Activated T-cell treated with anti-CD3 and anti-CD28 coated beads, Interleukin-2, amount 50 U/mL, for 4 hours (primary cell): Measurements from ENCODE around the gene ZBTB18. TPM values are rescaled to one million over a fixed set of nuclear protein-coding genes. Genes with fewer than 3 reads are reported as not detected.
"Not testable (repeated sequence)": the region's sequence is repeated elsewhere in the genome, so short reads cannot be mapped to it uniquely, and the experiment has no call there.

Source experiments
- ATAC-seq, 2 donors: fragments of 200-7000 bp; cut with Tn5 transposase; one replicate each; pipeline ENCODE4 v1.10.0; 2021
- DNase-seq: peaks from one replicate; pipeline ENCODE4 v3.0.0-alpha.2; 2020
- H3K27me3 Mint-ChIP-seq: one replicate; pipeline ENCODE4 v1.8.0; 2021; ENCODE audit warnings: low read depth, mixed read lengths
- H3K36me3 Mint-ChIP-seq: one replicate; pipeline ENCODE4 v1.8.0; 2022; ENCODE audit warnings: mixed read lengths; ENCODE audit not compliant: insufficient read depth
- H3K4me1 Mint-ChIP-seq: one replicate; pipeline ENCODE4 v1.8.0; 2021; ENCODE audit warnings: low read depth, mixed read lengths
- H3K4me3 Mint-ChIP-seq: one replicate; pipeline ENCODE4 v1.8.0; 2021; ENCODE audit warnings: mild to moderate bottlenecking, moderate library complexity, mixed read lengths
- H3K9me3 Mint-ChIP-seq: one replicate; pipeline ENCODE4 v1.8.0; 2021; ENCODE audit warnings: mixed read lengths
- total RNA-seq, 3 donors: library from RNA; stranded (reverse); gene quantifications; one replicate each; pipeline ENCODE4 v1.2.1, GENCODE V29; 2021

The ZBTB18 gene
- total RNA-seq: 1 to 10 TPM; 4.9 to 6.5 (median 5.2) TPM

DNA sequence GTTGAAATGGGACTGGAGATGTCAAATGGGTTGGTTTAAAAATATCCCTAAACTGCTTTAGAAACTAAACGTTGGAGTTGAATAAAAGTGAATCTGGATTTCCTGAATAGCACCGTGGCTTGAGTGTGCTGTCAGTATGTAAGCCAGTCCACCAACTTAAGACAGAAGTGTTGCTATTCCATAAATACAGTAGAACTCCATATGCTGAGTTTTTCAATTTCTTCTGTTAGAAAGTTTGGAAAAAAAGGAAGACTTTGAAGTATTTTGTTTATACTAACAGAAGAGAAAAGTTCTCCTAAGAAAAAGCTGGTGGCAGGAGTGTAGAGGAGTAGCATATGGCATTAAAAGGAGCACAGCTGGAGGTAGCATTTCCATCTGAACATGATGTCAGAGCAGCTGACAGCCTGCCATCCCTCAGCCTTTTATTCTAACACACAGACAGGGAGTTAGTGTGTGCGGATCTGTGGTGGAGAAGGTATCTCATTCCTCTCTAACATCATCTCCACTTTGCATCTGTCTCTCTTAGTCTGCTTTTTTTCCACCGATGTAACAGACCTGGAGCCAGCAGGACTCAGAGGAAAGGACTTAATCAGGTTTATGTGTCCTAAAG lies at the start of gene ZBTB18:
TSS of gene ZBTB18 (plus strand) at position 449 of the 610 bp plus-strand sequence. CDS start at position 598, 149 bp downstream.
- peak within 1 kb of the TSS; percentile 89 for H3K4me3 Mint-ChIP-seq
- no peak for ATAC-seq
- H3K4me1 Mint-ChIP-seq: peaks cover 35% of the 10 kb centered on the region
- no peaks in the 10 kb centered on the region for H3K9me3 Mint-ChIP-seq
- no peaks in the 10 kb centered on the region for H3K27me3 Mint-ChIP-seq
- H3K36me3 Mint-ChIP-seq: peaks cover 2% of the 10 kb centered on the region
- DNase-seq: no peak

DNA sequence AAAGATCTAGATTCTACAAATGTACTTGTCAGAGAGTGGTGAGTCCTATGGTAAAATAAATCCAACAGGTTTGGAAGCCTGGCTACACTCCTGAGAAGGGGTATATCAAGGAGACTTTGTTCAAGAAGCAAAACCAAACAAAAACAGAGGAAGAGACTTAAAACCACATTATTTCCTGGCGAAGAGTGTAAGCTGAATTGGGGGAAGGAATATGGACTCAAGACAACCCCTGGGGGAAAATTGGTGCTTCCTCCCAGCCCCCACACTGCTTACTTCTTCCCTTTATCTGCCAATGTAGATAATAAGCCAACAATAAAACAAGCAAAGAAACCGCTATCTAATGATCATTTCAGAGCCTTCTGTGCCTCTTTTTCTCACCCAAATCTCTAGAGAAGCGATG lies 48.4 kb upstream of the ZBTB18 start:
- Mint-ChIP-seq H3K36me3 (no peaks in the 10 kb centered on the region), H3K4me1 (peaks cover 19% of the 10 kb centered on the region), H3K9me3 (no peaks in the 10 kb centered on the region), H3K4me3 (no peak overlapping the region), H3K27me3 (peaks cover 4% of the 10 kb centered on the region)
- ATAC-seq (no peak), DNase-seq (no peak)

DNA sequence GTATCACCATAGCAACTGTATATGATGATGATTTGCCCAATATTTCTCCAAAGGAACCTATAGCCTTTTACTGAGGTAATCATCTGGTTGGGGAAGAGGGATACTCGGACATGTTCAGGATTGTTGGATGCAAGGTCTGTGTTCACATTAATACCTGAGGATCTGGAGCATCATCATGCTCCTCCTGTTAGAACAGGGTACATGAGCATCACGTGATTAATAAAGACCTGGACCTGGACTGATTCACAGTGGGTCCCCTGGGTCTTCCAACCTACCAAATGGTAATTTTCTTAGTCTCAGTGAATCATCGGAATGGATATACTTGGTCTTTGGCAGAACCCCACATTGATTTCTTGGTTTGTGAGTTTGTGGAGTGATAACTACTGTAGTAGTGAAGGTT lies 45.6 kb upstream of the ZBTB18 start:
- H3K4me1 Mint-ChIP-seq: peaks cover 19% of the 10 kb centered on the region
- ATAC-seq: no peak

DNA sequence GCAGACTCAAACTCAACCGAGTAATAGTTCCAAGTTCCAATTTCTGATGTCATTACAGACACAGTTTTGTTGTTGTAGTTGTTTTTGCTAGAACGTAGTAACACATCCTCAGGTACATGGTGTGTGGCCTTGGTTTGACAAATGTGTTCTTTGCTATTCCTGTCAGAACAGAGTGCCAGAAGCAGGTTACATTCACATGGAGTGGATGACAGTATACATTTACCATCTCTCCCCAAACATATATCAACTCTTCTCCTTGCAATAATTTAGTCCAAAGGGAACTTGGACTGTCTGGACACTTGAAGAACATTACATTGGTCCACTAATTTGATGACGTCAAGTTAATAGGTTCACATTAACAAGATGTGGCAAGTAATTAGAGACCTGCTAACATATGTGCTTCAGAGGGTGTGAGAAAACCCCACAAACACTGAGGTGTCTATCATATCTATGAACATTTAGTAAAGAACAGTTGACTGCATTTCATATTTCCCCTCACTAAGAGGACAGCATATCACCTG lies 44.6 kb upstream of the ZBTB18 start:
- no peak for ATAC-seq
- H3K36me3 Mint-ChIP-seq: no peaks in the 10 kb centered on the region
- H3K27me3 Mint-ChIP-seq: peaks cover 2% of the 10 kb centered on the region
- peaks cover 19% of the 10 kb centered on the region for H3K4me1 Mint-ChIP-seq
- no peak overlapping the region for H3K4me3 Mint-ChIP-seq
- no peaks in the 10 kb centered on the region for H3K9me3 Mint-ChIP-seq
- DNase-seq: no peak

More for the DNA sequence above, 45.6 kb upstream of the ZBTB18 start:
- no peak for DNase-seq
- no peaks in the 10 kb centered on the region for H3K36me3 Mint-ChIP-seq
- H3K9me3 Mint-ChIP-seq: no peaks in the 10 kb centered on the region
- peaks cover 2% of the 10 kb centered on the region for H3K27me3 Mint-ChIP-seq
- no peak overlapping the region for H3K4me3 Mint-ChIP-seq

DNA sequence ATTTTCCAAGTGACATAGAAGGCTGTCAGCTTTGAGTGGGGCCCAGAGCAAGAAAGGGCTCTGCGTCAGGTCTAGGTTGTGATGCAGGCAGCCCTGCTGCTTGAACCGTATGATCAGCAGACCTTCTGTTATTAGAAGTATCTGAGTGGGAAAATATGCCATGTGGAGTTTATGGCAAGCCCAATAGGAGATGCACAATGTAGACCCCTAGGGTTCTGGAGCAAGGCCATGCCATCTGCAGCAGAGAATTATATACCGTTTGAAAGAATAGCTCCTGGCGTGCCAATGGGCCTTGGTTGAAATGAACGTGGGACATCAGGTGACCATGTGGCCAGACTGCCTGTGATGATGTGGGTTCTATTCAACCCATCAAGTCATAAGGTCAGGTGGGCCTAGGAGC lies 44.1 kb upstream of the ZBTB18 start:
- no peak for ATAC-seq
- H3K4me3 Mint-ChIP-seq: no peak overlapping the region
- peaks cover 15% of the 10 kb centered on the region for H3K4me1 Mint-ChIP-seq
- peaks cover 2% of the 10 kb centered on the region for H3K27me3 Mint-ChIP-seq
- no peaks in the 10 kb centered on the region for H3K9me3 Mint-ChIP-seq
- DNase-seq: no peak
- H3K36me3 Mint-ChIP-seq: no peaks in the 10 kb centered on the region

DNA sequence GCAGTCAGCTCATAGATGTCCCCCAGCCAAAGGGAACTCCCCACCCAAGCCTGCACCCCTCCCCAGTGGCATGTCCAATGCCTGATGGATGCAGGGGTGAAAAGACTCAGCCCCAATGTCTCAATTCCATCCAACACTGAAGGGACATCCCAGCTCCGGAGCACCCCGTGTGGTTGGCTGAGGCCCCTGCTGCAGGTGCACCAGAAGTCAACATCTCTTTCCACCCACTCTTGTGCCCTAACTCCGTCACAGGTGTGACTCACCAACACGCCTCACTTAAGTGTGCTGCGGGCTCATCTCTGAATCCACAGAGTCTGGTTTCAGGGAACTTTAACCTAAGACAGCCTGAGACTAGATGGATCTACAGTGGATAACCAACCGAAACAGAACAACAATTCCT lies 40.9 kb upstream of the ZBTB18 start:
- Mint-ChIP-seq H3K36me3 (no peaks in the 10 kb centered on the region), H3K4me1 (no peaks in the 10 kb centered on the region), H3K4me3 (no peak overlapping the region), H3K27me3 (peaks cover 5% of the 10 kb centered on the region), H3K9me3 (no peaks in the 10 kb centered on the region)
- ATAC-seq: peak; percentile 94 to 95
- DNase-seq: peak; percentile 38

DNA sequence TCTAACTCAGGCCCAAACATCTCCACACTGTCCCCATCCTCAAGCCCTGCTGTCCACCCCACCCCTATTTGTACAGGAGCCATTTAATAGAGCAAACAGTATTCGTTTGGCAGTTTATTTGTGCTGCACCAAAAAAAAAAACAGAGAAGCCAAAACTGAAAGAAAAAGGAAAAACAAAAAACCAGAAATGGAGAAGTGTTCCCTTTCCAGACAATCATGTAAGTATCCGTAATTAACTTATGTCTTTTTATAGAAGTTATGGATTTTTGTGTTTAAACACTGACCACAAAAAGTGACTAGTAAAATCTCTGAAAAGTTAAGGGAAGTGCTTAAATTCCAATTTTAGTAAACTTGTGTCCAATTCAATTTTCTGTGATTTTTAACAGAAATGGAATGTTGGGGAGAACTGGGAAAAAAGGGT lies 40.4 kb upstream of the ZBTB18 start:
- Mint-ChIP-seq H3K27me3 (peaks cover 5% of the 10 kb centered on the region), H3K9me3 (no peaks in the 10 kb centered on the region), H3K36me3 (no peaks in the 10 kb centered on the region), H3K4me3 (no peak overlapping the region), H3K4me1 (no peaks in the 10 kb centered on the region)
- ATAC-seq (no peak), DNase-seq (no peak)

DNA sequence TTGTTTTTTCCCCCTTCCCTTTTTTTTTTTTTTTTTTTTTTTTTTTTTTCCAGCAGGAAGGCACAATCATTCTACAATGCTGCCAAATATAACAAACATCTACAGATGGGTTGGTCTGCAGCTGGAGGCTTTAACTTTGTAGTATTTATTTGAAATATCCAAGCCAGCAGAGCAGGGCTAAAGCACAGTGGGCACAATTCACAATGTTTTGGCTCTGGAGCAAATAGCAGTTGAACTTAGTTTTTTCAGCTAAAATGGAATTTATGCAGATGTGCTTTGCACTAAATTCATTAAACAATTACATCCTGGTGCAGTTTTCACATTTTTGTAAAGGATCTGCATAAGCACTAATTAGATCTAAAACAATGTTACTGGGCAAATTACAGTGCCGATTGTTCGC lies 39.8 kb upstream of the ZBTB18 start:
- Mint-ChIP-seq H3K9me3 (no peaks in the 10 kb centered on the region), H3K36me3 (no peaks in the 10 kb centered on the region), H3K27me3 (peaks cover 5% of the 10 kb centered on the region)

DNA sequence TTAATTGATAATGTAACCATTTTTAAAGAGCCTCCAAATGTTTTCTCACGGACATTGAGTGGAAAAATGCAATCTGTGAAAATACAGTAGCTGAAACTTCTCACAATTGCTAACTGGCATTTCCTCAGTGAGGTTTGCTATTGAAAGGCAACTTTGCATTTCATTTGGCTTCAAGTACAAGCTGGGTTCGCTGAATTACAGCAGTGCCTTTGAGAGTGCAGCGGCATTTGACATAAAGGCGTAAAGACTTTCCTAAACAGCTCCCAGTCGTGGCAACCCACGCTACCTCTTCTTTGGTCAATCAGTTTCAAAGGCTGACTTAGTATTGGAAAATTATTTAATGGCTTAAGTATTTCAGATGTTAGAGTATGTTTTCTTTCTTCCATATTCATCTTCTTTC lies 39.3 kb upstream of the ZBTB18 start:
- no peak for DNase-seq
- Mint-ChIP-seq H3K36me3 (no peaks in the 10 kb centered on the region), H3K4me1 (no peaks in the 10 kb centered on the region), H3K4me3 (no peak overlapping the region), H3K27me3 (peaks cover 5% of the 10 kb centered on the region), H3K9me3 (no peaks in the 10 kb centered on the region)
- no peak for ATAC-seq

More for the DNA sequence above, 39.8 kb upstream of the ZBTB18 start:
- H3K4me3 Mint-ChIP-seq: no peak overlapping the region
- ATAC-seq (no peak), DNase-seq (no peak)
- no peaks in the 10 kb centered on the region for H3K4me1 Mint-ChIP-seq

DNA sequence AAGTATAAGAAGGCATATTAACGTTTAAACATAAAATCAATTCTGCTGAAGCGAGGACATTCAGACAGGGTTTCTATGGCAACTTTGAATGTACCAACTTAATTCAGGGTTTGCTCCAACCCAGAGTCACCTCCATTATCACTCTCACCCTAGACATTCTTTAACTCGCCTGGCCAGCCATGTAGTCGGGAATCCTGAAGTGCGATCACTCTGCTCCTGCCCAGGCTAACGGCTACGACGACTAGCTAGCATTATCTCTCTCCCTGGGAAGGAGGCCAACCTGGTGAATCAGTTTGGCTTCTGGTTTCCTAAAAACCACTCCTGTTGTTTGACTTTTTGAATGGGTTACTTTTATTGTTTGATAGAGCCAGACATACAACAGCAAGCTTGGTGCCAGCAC lies 38.9 kb upstream of the ZBTB18 start:
- Mint-ChIP-seq H3K27me3 (peaks cover 5% of the 10 kb centered on the region), H3K9me3 (no peaks in the 10 kb centered on the region), H3K36me3 (no peaks in the 10 kb centered on the region), H3K4me3 (no peak overlapping the region), H3K4me1 (no peaks in the 10 kb centered on the region)
- ATAC-seq (no peak), DNase-seq (no peak)

DNA sequence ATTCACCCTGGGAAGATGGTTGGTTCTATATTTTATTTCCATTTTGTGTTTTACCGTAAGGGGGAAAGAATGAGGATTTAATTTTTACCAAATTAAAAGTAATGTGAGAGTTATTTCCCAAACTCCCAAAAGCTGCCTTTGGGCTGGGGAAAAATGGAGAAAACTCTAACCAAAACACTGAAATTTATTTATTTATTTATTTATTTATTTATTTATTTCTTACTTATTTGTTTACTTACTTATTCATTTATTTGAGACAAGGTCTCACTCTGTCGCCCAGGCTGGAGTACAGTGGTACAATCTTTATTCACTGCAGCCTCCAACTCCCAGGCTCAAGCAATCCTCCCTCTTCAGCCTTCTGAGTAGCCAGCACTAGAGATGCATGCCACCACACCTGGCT lies 38.0 kb upstream of the ZBTB18 start:
- Mint-ChIP-seq H3K4me1 (no peaks in the 10 kb centered on the region), H3K4me3 (no peak overlapping the region), H3K36me3 (no peaks in the 10 kb centered on the region), H3K27me3 (peaks cover 5% of the 10 kb centered on the region), H3K9me3 (no peaks in the 10 kb centered on the region)
- no peak for DNase-seq
- ATAC-seq: no peak

DNA sequence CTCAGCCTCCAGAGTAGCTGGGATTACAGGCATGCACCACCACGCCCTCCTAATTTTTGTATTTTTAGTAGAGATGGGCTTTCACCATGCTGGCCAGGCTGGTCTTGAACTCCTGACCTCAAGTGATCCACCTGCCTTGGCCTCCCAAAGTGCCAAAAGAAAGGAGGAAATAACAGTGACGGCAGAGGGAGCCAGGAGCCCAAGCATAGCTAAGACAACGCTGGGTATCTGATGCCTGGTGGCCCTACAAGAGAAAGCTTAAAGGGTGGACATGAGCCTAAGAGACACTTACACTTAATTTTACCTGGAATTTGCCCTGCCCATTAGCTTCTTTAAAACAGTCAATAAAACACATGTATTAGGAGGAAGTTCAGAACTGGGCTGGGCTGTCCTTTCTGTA lies 36.2 kb upstream of the ZBTB18 start:
- not testable (repeated sequence) for H3K4me3 Mint-ChIP-seq, H3K9me3 Mint-ChIP-seq, H3K4me1 Mint-ChIP-seq, H3K36me3 Mint-ChIP-seq, ATAC-seq, DNase-seq, H3K27me3 Mint-ChIP-seq

DNA sequence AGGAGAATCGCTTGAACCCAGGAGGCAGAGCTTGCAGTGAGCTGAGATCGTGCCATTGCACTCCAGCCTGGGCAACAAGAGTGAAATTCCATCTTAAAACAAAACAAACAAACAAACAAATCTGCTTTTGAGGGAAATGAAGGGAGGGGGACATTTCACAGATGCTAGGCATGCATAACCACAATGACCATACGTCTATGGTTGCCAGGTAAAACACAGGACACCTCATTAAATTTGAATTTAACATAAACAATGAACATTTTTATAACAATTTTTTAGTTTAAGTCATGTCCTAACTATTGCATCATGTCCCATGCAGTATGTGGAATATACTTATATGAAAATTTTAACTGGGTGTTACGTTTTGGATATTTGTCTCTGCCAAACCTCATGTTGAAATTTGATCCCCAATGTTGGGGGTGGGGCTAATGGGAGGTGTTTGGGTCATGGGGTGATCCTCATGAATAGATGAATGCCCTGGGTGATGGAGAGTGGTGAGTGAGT lies 31.0 kb upstream of the ZBTB18 start:
- ATAC-seq (no peak), DNase-seq (no peak)
- H3K36me3 Mint-ChIP-seq: peaks cover 1% of the 10 kb centered on the region
- H3K4me3 Mint-ChIP-seq: no peak overlapping the region
- H3K9me3 Mint-ChIP-seq: peaks cover 3% of the 10 kb centered on the region
- no peaks in the 10 kb centered on the region for H3K4me1 Mint-ChIP-seq
- peaks cover 7% of the 10 kb centered on the region for H3K27me3 Mint-ChIP-seq

DNA sequence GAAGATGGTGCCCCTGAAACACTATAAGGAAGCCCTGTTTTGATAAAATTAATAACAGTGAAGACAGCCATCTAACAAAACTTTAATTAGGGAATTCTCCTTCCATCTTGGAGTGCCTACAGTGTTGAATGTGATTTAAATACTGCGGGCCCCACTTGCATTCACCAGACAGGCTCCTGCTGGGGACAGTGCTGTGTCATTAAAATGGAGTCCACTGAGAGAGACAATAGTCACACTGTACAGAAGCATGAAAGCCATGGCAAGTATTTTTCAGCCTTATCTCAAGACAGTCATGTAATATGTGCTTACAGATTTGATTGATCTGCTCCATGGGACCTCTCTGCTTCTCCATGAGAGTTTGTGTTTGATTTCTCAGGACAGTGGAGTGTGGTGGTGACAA lies 29.7 kb upstream of the ZBTB18 start:
- ATAC-seq: no peak
- Mint-ChIP-seq H3K27me3 (peaks cover 7% of the 10 kb centered on the region), H3K9me3 (peaks cover 3% of the 10 kb centered on the region), H3K4me3 (no peak overlapping the region), H3K36me3 (peaks cover 1% of the 10 kb centered on the region), H3K4me1 (no peaks in the 10 kb centered on the region)
- no peak for DNase-seq

DNA sequence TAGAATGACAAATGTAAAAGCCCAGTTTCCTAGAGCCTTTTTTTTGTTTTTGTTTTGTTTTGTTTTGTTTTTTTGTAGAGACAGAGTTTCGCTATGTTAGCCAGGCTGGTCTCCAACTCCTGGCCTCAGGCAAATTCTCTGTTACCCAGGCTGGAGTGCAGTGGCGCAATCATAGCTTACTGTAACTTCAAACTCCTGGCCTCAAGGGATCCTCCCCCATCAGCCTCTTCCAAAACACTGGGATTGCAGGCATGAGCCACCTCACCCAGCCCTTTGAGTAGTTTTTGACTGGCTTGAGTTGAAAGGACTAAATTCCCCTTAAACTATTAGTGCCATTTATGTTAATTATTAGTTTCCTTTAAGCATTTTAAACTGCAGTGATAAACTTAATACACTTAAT lies 28.8 kb upstream of the ZBTB18 start:
- Mint-ChIP-seq H3K4me1 (no peaks in the 10 kb centered on the region), H3K4me3 (no peak overlapping the region), H3K9me3 (peaks cover 3% of the 10 kb centered on the region), H3K27me3 (peaks cover 7% of the 10 kb centered on the region), H3K36me3 (peaks cover 1% of the 10 kb centered on the region)
- no peak for ATAC-seq
- DNase-seq: no peak
